Measurements from ENCODE around the gene RAP1A.

The RAP1A gene

GRCh38 chr1:111750856-111751255 lies 131.3 kb downstream of the RAP1A start:
- no peak for DNase-seq (ENCODE audit: insufficient read length, low spot score)
- FAIRE-seq = no peak
- no peak for TF ChIP-seq CTCF (IDR thresholded peaks at IDR 0.05; ENCODE audit: insufficient read depth, missing control alignments)

- no peak for FAIRE-seq
- no peak for DNase-seq (ENCODE audit: insufficient read length, low spot score)
- no peak for TF ChIP-seq CTCF (IDR thresholded peaks at IDR 0.05; ENCODE audit: insufficient read depth, missing control alignments)
Measured at GRCh38 chr1:111751906-111752575, 132.5 kb downstream of the RAP1A start.

GRCh38 chr1:111754984-111755330 lies 135.4 kb downstream of the RAP1A start:
- TF ChIP-seq CTCF (IDR thresholded peaks at IDR 0.05; ENCODE audit: insufficient read depth, missing control alignments) = no peak
- DNase-seq (ENCODE audit: insufficient read length, low spot score) = no peak
- no peak for FAIRE-seq

GRCh38 chr1:111755331-111756123 lies 135.9 kb downstream of the RAP1A start, which contains the start of gene DDX20:
Gene DDX20, plus strand, starts transcription at chr1:111755901. Its CDS starts 24 bp downstream, at chr1:111755925.
- FAIRE-seq (no peak), DNase-seq (ENCODE audit: insufficient read length, low spot score) (peak; percentile 78)
- peak; percentile 82 for TF ChIP-seq CTCF (IDR thresholded peaks at IDR 0.05; ENCODE audit: insufficient read depth, missing control alignments)

- DNase-seq (ENCODE audit: insufficient read length, low spot score) (no peak), FAIRE-seq (no peak)
- TF ChIP-seq CTCF (IDR thresholded peaks at IDR 0.05; ENCODE audit: insufficient read depth, missing control alignments) = no peak
Measured at GRCh38 chr1:111756124-111756513, 136.5 kb downstream of the RAP1A start.

- TF ChIP-seq CTCF (IDR thresholded peaks at IDR 0.05; ENCODE audit: insufficient read depth, missing control alignments) = no peak
- FAIRE-seq (no peak), DNase-seq (ENCODE audit: insufficient read length, low spot score) (no peak)
Measured at GRCh38 chr1:111758373-111758772, 138.8 kb downstream of the RAP1A start.

GRCh38 chr1:111761717-111762116 lies 142.1 kb downstream of the RAP1A start:
- no peak for FAIRE-seq
- no peak for TF ChIP-seq CTCF (IDR thresholded peaks at IDR 0.05; ENCODE audit: insufficient read depth, missing control alignments)
- no peak for DNase-seq (ENCODE audit: insufficient read length, low spot score)
